ENCODE data around the gene EDAR. TPM values are rescaled to one million over a fixed set of nuclear protein-coding genes. Genes with fewer than 3 reads are reported as not detected.

The EDAR gene
- total and polyA plus RNA-seq, 10 of the 15 experiments (the other 5 are each of a cell fraction or from before 2014, with no cell fraction given): 0.04 TPM; not detected in 9

DNA sequence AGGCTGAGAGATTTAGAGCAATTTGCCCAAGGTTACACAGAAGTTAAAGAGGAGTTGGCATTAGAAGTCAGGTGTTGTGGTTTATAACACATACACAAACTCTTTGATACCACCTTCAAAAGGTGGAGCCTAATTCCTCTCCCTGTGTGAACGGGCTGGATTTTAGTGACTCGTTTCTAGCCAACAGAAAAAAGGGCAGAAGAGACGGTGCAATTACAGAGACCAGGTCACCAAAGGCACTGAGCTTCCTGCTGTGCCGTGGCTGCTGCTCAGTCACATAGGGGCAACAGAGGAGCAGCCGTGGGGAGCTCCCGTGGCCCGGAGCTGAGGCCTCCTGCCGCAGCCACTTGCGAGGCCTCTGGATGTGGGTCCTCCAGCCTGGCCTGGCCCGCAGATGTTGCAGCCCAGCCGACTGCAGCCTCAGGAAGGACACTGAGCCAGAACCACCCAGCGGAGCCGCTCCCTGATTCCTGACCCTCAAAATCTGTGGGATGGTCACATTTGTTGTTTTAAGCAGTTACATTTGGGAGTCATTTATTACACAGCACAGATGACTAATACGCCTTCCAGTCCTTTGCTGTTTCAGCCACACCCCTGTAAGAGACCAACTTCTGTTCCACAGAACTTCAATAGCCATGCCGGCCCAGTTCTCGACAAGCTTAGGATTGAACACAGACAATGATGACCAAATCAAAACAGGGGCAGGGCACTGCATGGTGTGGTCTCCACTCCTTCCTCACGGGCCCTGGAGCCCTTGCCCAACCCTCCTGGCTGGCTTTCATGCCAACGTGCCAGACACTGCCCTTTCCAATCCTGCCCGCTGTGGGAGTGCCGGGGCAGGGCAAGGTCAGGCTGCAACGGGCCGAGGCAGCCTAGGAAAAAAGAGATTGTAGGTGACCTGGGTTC is 17.1 kb downstream of the EDAR start (continued):
- TF ChIP-seq, protein P1, sequence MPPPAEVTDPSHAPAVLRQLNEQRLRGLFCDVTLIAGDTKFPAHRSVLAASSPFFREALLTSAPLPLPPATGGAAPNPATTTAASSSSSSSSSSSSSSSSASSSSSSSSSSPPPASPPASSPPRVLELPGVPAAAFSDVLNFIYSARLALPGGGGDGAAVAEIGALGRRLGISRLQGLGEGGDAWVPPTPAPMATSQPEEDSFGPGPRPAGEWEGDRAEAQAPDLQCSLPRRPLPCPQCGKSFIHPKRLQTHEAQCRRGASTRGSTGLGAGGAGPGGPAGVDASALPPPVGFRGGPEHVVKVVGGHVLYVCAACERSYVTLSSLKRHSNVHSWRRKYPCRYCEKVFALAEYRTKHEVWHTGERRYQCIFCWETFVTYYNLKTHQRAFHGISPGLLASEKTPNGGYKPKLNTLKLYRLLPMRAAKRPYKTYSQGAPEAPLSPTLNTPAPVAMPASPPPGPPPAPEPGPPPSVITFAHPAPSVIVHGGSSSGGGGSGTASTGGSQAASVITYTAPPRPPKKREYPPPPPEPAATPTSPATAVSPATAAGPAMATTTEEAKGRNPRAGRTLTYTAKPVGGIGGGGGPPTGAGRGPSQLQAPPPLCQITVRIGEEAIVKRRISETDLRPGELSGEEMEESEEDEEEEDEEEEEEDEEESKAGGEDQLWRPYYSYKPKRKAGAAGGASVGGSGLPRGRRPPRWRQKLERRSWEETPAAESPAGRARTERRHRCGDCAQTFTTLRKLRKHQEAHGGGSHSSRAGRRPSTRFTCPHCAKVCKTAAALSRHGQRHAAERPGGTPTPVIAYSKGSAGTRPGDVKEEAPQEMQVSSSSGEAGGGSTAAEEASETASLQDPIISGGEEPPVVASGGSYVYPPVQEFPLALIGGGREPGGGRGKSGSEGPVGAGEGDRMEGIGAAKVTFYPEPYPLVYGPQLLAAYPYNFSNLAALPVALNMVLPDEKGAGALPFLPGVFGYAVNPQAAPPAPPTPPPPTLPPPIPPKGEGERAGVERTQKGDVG (CRISPR knock-in tag; IDR thresholded peaks at IDR 0.05): no peak

DNA sequence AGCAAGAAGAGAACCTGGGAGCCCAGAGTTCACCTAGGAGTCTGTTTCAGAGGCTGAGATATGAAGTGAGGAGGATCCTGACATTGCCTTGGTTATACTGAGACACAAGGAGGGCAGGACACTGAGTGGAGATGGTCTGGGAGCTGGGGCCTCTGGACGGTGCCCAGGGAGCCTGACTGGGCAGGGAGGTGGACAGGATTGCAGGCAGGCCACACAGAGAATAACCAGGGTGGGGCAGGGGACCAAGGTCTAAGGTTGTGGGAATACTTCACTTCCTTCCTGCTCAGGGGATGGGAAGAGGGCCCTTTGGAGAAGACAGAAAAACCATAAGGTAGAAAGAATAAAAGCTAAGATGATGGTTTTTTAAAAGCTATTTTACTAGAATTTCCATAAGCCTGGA is 18.7 kb downstream of the EDAR start:
- FAIRE-seq: no peak

More for the DNA sequence above, 18.7 kb downstream of the EDAR start:
- ATAC-seq (no peak), DNase-seq (ENCODE audit: low read depth, low spot score) (no peak)
- Histone ChIP-seq H3K36me3 (ENCODE audit: control insufficient read depth in 2 of 2, insufficient read depth in 2 of 2, low read length in 1 of 2) (no peaks in the 10 kb centered on the region), H3K4me2 (ENCODE audit: control insufficient read depth, insufficient read depth) (no peak overlapping the region), H3K9ac (ENCODE audit: control insufficient read depth, insufficient read depth, low read length) (no peak overlapping the region), H3K79me2 (ENCODE audit: control insufficient read depth, insufficient read depth, low read length) (no peaks in the 10 kb centered on the region), H3K4me3 (no peak overlapping the region), H3K9me3 (replicated peaks; ENCODE audit: control insufficient read depth, insufficient read depth, low read length) (no peaks in the 10 kb centered on the region), H3K27me3 (replicated peaks in 1 of 2; ENCODE audit: control insufficient read depth in 2 of 2, insufficient read depth in 2 of 2, low read length in 1 of 2) (peaks cover 0 to 3% of the 10 kb centered on the region in 2 experiments; a peak in 2 of 4 replicates), H3K4me1 (ENCODE audit: control insufficient read depth, insufficient read depth, low read length) (no peaks in the 10 kb centered on the region), H2AFZ (ENCODE audit: control insufficient read depth, low read depth, low read length) (no peak overlapping the region), H3K27ac (ENCODE audit: control insufficient read depth, insufficient read depth) (no peak overlapping the region), H4K20me1 (ENCODE audit: control insufficient read depth, insufficient read depth) (no peaks in the 10 kb centered on the region)
- SMC1A ChIA-PET (ENCODE audit: uncharacterized antibody, unreplicated experiment): no interaction called here
- in situ Hi-C loops (cut with MboI) (no loop called here), intact Hi-C loops (cut with micrococcal nuclease; ENCODE audit: unreplicated experiment) (no loop called here)
- CTCF ChIA-PET: interaction anchor here (1.1 kb wide), 1 partner anchor 9 kb away, joined by 3 read pairs; no protein-coding TSS in a partner anchor
- 0% methylated on average over 1 of the region's 1 CpG for WGBS (ENCODE audit: insufficient coverage, insufficient replicate concordance, low lambda C conversion rate, missing lambda C conversion rate)
- RAD21 ChIA-PET (ENCODE audit: unreplicated experiment): no interaction called here
- TF ChIP-seq, protein P2, sequence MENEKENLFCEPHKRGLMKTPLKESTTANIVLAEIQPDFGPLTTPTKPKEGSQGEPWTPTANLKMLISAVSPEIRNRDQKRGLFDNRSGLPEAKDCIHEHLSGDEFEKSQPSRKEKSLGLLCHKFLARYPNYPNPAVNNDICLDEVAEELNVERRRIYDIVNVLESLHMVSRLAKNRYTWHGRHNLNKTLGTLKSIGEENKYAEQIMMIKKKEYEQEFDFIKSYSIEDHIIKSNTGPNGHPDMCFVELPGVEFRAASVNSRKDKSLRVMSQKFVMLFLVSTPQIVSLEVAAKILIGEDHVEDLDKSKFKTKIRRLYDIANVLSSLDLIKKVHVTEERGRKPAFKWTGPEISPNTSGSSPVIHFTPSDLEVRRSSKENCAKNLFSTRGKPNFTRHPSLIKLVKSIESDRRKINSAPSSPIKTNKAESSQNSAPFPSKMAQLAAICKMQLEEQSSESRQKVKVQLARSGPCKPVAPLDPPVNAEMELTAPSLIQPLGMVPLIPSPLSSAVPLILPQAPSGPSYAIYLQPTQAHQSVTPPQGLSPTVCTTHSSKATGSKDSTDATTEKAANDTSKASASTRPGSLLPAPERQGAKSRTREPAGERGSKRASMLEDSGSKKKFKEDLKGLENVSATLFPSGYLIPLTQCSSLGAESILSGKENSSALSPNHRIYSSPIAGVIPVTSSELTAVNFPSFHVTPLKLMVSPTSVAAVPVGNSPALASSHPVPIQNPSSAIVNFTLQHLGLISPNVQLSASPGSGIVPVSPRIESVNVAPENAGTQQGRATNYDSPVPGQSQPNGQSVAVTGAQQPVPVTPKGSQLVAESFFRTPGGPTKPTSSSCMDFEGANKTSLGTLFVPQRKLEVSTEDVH (IDR thresholded peaks at IDR 0.05; ENCODE audit: low read depth, partially characterized antibody): no peak
- TF ChIP-seq HDAC2 (IDR thresholded peaks at IDR 0.05) (no peak), ESRRA (IDR thresholded peaks at IDR 0.05; ENCODE audit: low read length) (no peak), SIX5 (IDR thresholded peaks at IDR 0.05; ENCODE audit: low read depth, low read length, severe bottlenecking) (no peak), NR2F1 (conservative IDR thresholded peaks at IDR 0.05) (no peak), RAD51 (IDR thresholded peaks at IDR 0.05) (no peak), SMAD1 (IDR thresholded peaks at IDR 0.05; ENCODE audit: low read depth, partially characterized antibody) (no peak), EZH2 (IDR thresholded peaks at IDR 0.05; ENCODE audit: borderline replicate concordance, control insufficient read depth, low read depth, low read length) (no peak), SREBF2 (IDR thresholded peaks at IDR 0.05; ENCODE audit: low read length) (no peak)
- POLR2A ChIA-PET: interaction anchor here (0.5 to 0.6 kb wide), 2 partner anchors 495 to 678 kb away, joined by 3 to 6 read pairs; no protein-coding TSS in a partner anchor
- no TSS peak for BruUV-seq (replicated peaks)
